Measurements from ENCODE around the gene MUS81. TPM values are rescaled to one million over a fixed set of nuclear protein-coding genes. Genes with fewer than 3 reads are reported as not detected.
A peak's percentile ranks its signal among the peaks of the same experiment; 100 is the strongest.

Gene MUS81
- total and polyA plus RNA-seq, 2 of the 13 experiments (the other 11 are each of a cell fraction or from before 2014, with no cell fraction given): 25.6 to 30.2 TPM

DNA sequence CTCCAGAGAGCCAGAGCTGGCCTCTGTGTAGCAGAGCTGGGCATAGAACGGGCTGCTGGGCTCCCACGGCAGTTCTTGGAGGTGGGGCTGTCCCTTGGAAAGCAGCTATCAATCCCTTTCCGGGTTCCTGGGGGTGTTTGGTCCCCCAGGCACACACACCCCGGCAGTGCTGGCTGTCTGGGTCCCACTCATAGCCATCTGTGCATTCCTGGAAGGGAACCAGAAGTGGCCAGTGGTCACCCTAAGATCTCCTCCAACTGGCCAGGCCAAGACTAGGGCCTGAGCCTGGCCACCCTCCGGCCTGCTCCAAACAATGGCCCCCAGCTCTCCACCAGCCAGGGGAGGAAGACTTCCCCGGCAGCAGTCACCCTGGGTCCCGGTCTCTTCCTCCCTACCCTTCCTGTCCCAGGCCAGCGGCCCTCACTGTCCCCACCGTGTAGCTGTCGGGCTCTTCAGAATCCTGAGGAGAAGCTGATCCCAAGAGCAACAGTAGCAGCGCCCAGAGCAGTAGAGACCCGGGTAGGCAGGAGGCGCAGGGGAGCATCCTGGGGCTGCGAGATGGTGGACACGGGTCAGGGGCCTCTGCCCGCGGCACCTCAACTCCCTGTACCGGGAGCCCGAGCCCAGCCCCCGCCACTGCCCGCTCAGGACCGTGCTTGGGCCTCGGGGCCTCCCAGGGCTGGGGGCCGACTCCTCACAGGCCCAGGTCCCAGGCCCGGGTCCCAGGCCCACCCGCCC lies 11.7 kb downstream of the MUS81 start:
- WGBS (ENCODE audit: low lambda C conversion rate): 40% methylated on average over 2 of the region's 26 CpGs
- FAIRE-seq (no peak), DNase-seq (ENCODE audit: low spot score) (no peak), ATAC-seq (peak; percentile 47)
- intact Hi-C loops (cut with micrococcal nuclease; ENCODE audit: unreplicated experiment) (no loop called here), in situ Hi-C loops (cut with HindIII; ENCODE audit: extremely low pct_ligation_motif_present, low pct_unique_long_range_greater_than_20kb) (no loop called here)
- no peak overlapping the region for H2AFZ ChIP-seq (ENCODE audit: low read length)
- H3K9ac ChIP-seq (ENCODE audit: insufficient read depth, low read depth, low read length): peak overlapping the region; percentile 69
- ChIA-PET CTCF (ENCODE audit: low intra/inter-chr PET ratio, low total read pairs) (no interaction called here), POLR2A (interaction anchor here (1.2 to 8.9 kb wide), 5 partner anchors 13 to 131 kb away, joined by 3 to 81 read pairs (median 6); partner anchors contain the start of genes CCDC85B, CFL1, FIBP and MUS81)
- H3K27me3 ChIP-seq (ENCODE audit: control insufficient read depth in 1 of 2, insufficient read depth in 2 of 2, low read length in 2 of 2): no peaks in the 10 kb centered on the region; a peak in 1 of 5 replicates
- H3K4me1 ChIP-seq (ENCODE audit: insufficient read depth, low read length): peaks cover 27% of the 10 kb centered on the region
- peak overlapping the region; percentile 58 to 73 (median 63); a peak in 4 of 6 replicates for H3K4me3 ChIP-seq (replicated peaks in 1 of 3; ENCODE audit: insufficient read depth in 1 of 3, low read depth in 2 of 3, low read length in 3 of 3)
- H3K9me3 ChIP-seq (ENCODE audit: low read length): no peaks in the 10 kb centered on the region
- BruUV-seq (replicated peaks): no TSS peak
- peak overlapping the region; percentile 71 for H3K4me2 ChIP-seq (ENCODE audit: low read depth, low read length)
- no peaks in the 10 kb centered on the region for H3K79me2 ChIP-seq (ENCODE audit: insufficient read depth, low read length)
- H4K20me1 ChIP-seq (ENCODE audit: insufficient read depth, low read length): no peaks in the 10 kb centered on the region
- H3K27ac ChIP-seq (ENCODE audit: extremely low read length, insufficient read depth, low read length): no peak overlapping the region
- H3K36me3 ChIP-seq (replicated peaks in 1 of 2; ENCODE audit: control insufficient read depth in 1 of 2, insufficient read depth in 2 of 2, low read length in 2 of 2): peaks cover 0 to 10% of the 10 kb centered on the region in 2 experiments; a peak in 1 of 5 replicates
- no peak for TF ChIP-seq EP300 (IDR thresholded peaks at IDR 0.05; ENCODE audit: low read depth in 2 of 2, low read length in 2 of 2)
- no peak for TF ChIP-seq EP300 (CRISPR knock-in tag; IDR thresholded peaks at IDR 0.05; ENCODE audit: borderline replicate concordance)
- no peak for TF ChIP-seq POLR2AphosphoS5 (IDR thresholded peaks at IDR 0.05; ENCODE audit: low read depth, low read length)
- 0 out of 2 replicates have a peak, but pooled peaks have one; percentile 45 for TF ChIP-seq ZFY (CRISPR knock-in tag; IDR thresholded peaks at IDR 0.05)
- TF ChIP-seq, protein P1, sequence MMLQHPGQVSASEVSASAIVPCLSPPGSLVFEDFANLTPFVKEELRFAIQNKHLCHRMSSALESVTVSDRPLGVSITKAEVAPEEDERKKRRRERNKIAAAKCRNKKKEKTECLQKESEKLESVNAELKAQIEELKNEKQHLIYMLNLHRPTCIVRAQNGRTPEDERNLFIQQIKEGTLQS (CRISPR knock-in tag; IDR thresholded peaks at IDR 0.05): no peak
- TF ChIP-seq ZNF616 (CRISPR knock-in tag; IDR thresholded peaks at IDR 0.05; ENCODE audit: low read depth): no peak
- TF ChIP-seq, protein P2, sequence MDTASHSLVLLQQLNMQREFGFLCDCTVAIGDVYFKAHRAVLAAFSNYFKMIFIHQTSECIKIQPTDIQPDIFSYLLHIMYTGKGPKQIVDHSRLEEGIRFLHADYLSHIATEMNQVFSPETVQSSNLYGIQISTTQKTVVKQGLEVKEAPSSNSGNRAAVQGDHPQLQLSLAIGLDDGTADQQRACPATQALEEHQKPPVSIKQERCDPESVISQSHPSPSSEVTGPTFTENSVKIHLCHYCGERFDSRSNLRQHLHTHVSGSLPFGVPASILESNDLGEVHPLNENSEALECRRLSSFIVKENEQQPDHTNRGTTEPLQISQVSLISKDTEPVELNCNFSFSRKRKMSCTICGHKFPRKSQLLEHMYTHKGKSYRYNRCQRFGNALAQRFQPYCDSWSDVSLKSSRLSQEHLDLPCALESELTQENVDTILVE (CRISPR knock-in tag; IDR thresholded peaks at IDR 0.05): no peak
- TF ChIP-seq, protein P3, sequence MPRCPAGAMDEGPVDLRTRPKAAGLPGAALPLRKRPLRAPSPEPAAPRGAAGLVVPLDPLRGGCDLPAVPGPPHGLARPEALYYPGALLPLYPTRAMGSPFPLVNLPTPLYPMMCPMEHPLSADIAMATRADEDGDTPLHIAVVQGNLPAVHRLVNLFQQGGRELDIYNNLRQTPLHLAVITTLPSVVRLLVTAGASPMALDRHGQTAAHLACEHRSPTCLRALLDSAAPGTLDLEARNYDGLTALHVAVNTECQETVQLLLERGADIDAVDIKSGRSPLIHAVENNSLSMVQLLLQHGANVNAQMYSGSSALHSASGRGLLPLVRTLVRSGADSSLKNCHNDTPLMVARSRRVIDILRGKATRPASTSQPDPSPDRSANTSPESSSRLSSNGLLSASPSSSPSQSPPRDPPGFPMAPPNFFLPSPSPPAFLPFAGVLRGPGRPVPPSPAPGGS (CRISPR knock-in tag; IDR thresholded peaks at IDR 0.05): 0 out of 2 replicates have a peak, but pooled peaks have one; percentile 42
- TF ChIP-seq, protein P4, sequence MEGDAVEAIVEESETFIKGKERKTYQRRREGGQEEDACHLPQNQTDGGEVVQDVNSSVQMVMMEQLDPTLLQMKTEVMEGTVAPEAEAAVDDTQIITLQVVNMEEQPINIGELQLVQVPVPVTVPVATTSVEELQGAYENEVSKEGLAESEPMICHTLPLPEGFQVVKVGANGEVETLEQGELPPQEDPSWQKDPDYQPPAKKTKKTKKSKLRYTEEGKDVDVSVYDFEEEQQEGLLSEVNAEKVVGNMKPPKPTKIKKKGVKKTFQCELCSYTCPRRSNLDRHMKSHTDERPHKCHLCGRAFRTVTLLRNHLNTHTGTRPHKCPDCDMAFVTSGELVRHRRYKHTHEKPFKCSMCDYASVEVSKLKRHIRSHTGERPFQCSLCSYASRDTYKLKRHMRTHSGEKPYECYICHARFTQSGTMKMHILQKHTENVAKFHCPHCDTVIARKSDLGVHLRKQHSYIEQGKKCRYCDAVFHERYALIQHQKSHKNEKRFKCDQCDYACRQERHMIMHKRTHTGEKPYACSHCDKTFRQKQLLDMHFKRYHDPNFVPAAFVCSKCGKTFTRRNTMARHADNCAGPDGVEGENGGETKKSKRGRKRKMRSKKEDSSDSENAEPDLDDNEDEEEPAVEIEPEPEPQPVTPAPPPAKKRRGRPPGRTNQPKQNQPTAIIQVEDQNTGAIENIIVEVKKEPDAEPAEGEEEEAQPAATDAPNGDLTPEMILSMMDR (CRISPR knock-in tag; IDR thresholded peaks at IDR 0.05): peak; percentile 18; the same call in 1 of the 2 replicates
- peak; percentile 17; the same call in 1 of the 2 replicates for TF ChIP-seq ZNF274 (CRISPR knock-in tag; IDR thresholded peaks at IDR 0.05)
- no peak for TF ChIP-seq GPN1 (CRISPR knock-in tag; IDR thresholded peaks at IDR 0.05; ENCODE audit: borderline replicate concordance)
- TF ChIP-seq ISL2 (CRISPR knock-in tag; IDR thresholded peaks at IDR 0.05): no peak
- TF ChIP-seq, protein P5, sequence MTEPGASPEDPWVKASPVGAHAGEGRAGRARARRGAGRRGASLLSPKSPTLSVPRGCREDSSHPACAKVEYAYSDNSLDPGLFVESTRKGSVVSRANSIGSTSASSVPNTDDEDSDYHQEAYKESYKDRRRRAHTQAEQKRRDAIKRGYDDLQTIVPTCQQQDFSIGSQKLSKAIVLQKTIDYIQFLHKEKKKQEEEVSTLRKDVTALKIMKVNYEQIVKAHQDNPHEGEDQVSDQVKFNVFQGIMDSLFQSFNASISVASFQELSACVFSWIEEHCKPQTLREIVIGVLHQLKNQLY (CRISPR knock-in tag; IDR thresholded peaks at IDR 0.05): no peak
- 0 out of 2 replicates have a peak, but pooled peaks have one; percentile 12 for TF ChIP-seq ZNF777 (CRISPR knock-in tag; IDR thresholded peaks at IDR 0.05)
- TF ChIP-seq, protein P6, sequence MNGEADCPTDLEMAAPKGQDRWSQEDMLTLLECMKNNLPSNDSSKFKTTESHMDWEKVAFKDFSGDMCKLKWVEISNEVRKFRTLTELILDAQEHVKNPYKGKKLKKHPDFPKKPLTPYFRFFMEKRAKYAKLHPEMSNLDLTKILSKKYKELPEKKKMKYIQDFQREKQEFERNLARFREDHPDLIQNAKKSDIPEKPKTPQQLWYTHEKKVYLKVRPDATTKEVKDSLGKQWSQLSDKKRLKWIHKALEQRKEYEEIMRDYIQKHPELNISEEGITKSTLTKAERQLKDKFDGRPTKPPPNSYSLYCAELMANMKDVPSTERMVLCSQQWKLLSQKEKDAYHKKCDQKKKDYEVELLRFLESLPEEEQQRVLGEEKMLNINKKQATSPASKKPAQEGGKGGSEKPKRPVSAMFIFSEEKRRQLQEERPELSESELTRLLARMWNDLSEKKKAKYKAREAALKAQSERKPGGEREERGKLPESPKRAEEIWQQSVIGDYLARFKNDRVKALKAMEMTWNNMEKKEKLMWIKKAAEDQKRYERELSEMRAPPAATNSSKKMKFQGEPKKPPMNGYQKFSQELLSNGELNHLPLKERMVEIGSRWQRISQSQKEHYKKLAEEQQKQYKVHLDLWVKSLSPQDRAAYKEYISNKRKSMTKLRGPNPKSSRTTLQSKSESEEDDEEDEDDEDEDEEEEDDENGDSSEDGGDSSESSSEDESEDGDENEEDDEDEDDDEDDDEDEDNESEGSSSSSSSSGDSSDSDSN (CRISPR knock-in tag; IDR thresholded peaks at IDR 0.05): 0 out of 2 replicates have a peak, but pooled peaks have one; percentile 34
- peak; percentile 28 for TF ChIP-seq TEAD3 (CRISPR knock-in tag; optimal IDR thresholded peaks at IDR 0.05; ENCODE audit: borderline replicate concordance)

Data from HepG2 (cell line).